ENCODE data around the gene ZBTB7C. TPM values are rescaled to one million over a fixed set of nuclear protein-coding genes. Genes with fewer than 3 reads are reported as not detected.

The ZBTB7C gene
- total and polyA plus RNA-seq, 9 of the 15 experiments (the other 6 are each of a cell fraction or from before 2014, with no cell fraction given), result not detected

GRCh38 chr18:48079885-48080284 is 329.3 kb downstream of the ZBTB7C start:
- H3K4me2 ChIP-seq (ENCODE audit: insufficient read depth, low read length), result no peak overlapping the region
- DNase-seq (ENCODE audit: extremely low read depth in 1 of 4, low spot score in 3 of 4) (no peak), FAIRE-seq (no peak), ATAC-seq (no peak)
- WGBS (ENCODE audit: insufficient coverage, low coverage, missing lambda C conversion rate), result 0% methylated on average over 5 of the region's 5 CpGs
- CTCF ChIA-PET (ENCODE audit: low intra/inter-chr PET ratio), result no interaction called here
- no peaks in the 10 kb centered on the region for H3K79me2 ChIP-seq (ENCODE audit: control insufficient read depth, insufficient read depth, low read length)
- no peaks in the 10 kb centered on the region for H3K9me3 ChIP-seq (replicated peaks; ENCODE audit: control insufficient read depth, insufficient read depth, low read depth, low read length)
- H3K9me1 ChIP-seq (ENCODE audit: control insufficient read depth, insufficient read depth, low read length), result no peaks in the 10 kb centered on the region
- no TSS peak for BruUV-seq (replicated peaks)
- H2AFZ ChIP-seq (ENCODE audit: low read depth, low read length), result no peak overlapping the region
- H4K20me1 ChIP-seq (replicated peaks; ENCODE audit: control insufficient read depth, insufficient read depth, low read length), result no peaks in the 10 kb centered on the region; the same call in 1 of the 2 replicates
- no peak overlapping the region for H3K9ac ChIP-seq (ENCODE audit: insufficient read depth in 1 of 2, low read depth in 2 of 2, low read length in 2 of 2)
- POLR2A ChIA-PET, result interaction anchor here (0.8 to 1.1 kb wide), 2 partner anchors 14 to 164 kb away, joined by 3 read pairs; no protein-coding TSS in a partner anchor
- in situ Hi-C loops (cut with MboI), result no loop called here
- intact Hi-C loops (cut with micrococcal nuclease), result no loop called here
- peaks cover 0 to 15% of the 10 kb centered on the region in 2 experiments; a peak in 3 of 5 replicates for H3K27me3 ChIP-seq (ENCODE audit: control insufficient read depth in 2 of 2, insufficient read depth in 2 of 2, low read length in 2 of 2)
- no peak overlapping the region for H3K4me3 ChIP-seq
- H3K4me1 ChIP-seq (replicated peaks in 1 of 2; ENCODE audit: control insufficient read depth in 2 of 2, insufficient read depth in 2 of 2, low read length in 2 of 2), result no peaks in the 10 kb centered on the region; a peak in 1 of 5 replicates
- no peak for TF ChIP-seq ZKSCAN1 (IDR thresholded peaks at IDR 0.05; ENCODE audit: low read depth, low read length)
- no peak for TF ChIP-seq ARHGAP35 (IDR thresholded peaks at IDR 0.05; ENCODE audit: partially characterized antibody)
- TF ChIP-seq MTF1 (CRISPR knock-in tag; IDR thresholded peaks at IDR 0.05; ENCODE audit: borderline replicate concordance), result no peak
- H3K36me3 ChIP-seq (ENCODE audit: control insufficient read depth, insufficient read depth, low read length), result no peaks in the 10 kb centered on the region
- H3K27ac ChIP-seq (ENCODE audit: extremely low read depth, low read depth, low read length), result no peak overlapping the region

GRCh38 chr18:48078448-48078847 is 330.7 kb downstream of the ZBTB7C start:
- BruUV-seq (replicated peaks), result no TSS peak
- intact Hi-C loops (cut with micrococcal nuclease) (no loop called here), in situ Hi-C loops (cut with MboI) (no loop called here)
- Histone ChIP-seq H3K9me1 (ENCODE audit: control insufficient read depth, insufficient read depth, low read length) (no peaks in the 10 kb centered on the region), H3K36me3 (ENCODE audit: control insufficient read depth, insufficient read depth, low read length) (no peaks in the 10 kb centered on the region), H3K4me1 (replicated peaks in 1 of 2; ENCODE audit: control insufficient read depth in 2 of 2, insufficient read depth in 2 of 2, low read length in 2 of 2) (no peaks in the 10 kb centered on the region; a peak in 1 of 5 replicates), H3K4me2 (ENCODE audit: insufficient read depth, low read length) (no peak overlapping the region), H4K20me1 (replicated peaks; ENCODE audit: control insufficient read depth, insufficient read depth, low read length) (no peaks in the 10 kb centered on the region; the same call in 1 of the 2 replicates), H3K4me3 (no peak overlapping the region), H3K27me3 (ENCODE audit: control insufficient read depth in 2 of 2, insufficient read depth in 2 of 2, low read length in 2 of 2) (peaks cover 0 to 21% of the 10 kb centered on the region in 2 experiments; a peak in 3 of 5 replicates), H3K27ac (ENCODE audit: extremely low read depth, low read depth, low read length) (no peak overlapping the region), H3K9me3 (replicated peaks; ENCODE audit: control insufficient read depth, insufficient read depth, low read depth, low read length) (no peaks in the 10 kb centered on the region), H3K79me2 (ENCODE audit: control insufficient read depth, insufficient read depth, low read length) (no peaks in the 10 kb centered on the region), H3K9ac (ENCODE audit: insufficient read depth in 1 of 2, low read depth in 2 of 2, low read length in 2 of 2) (no peak overlapping the region), H2AFZ (ENCODE audit: low read depth, low read length) (no peak overlapping the region)
- ChIA-PET POLR2A (no interaction called here), CTCF (ENCODE audit: low intra/inter-chr PET ratio) (no interaction called here)
- FAIRE-seq (no peak), DNase-seq (ENCODE audit: extremely low read depth in 1 of 4, low spot score in 3 of 4) (no peak), ATAC-seq (no peak)
- 0% methylated on average over 4 of the region's 4 CpGs for WGBS (ENCODE audit: insufficient coverage, low coverage, missing lambda C conversion rate)
- TF ChIP-seq EWSR1 (IDR thresholded peaks at IDR 0.05; ENCODE audit: borderline replicate concordance, low read depth, partially characterized antibody) (no peak), KDM4B (IDR thresholded peaks at IDR 0.05; ENCODE audit: borderline replicate concordance in 2 of 2, low read depth in 1 of 2) (no peak), RFX5 (IDR thresholded peaks at IDR 0.05; ENCODE audit: low read depth, low read length) (no peak), KLF13 (tag; IDR thresholded peaks at IDR 0.05; ENCODE audit: borderline replicate concordance, low read depth) (no peak), HOXB6 (CRISPR knock-in tag; IDR thresholded peaks at IDR 0.05; ENCODE audit: borderline replicate concordance) (no peak), RAD51 (IDR thresholded peaks at IDR 0.05; ENCODE audit: borderline replicate concordance, low read depth) (no peak), NFATC3 (IDR thresholded peaks at IDR 0.05) (no peak), TAF15 (IDR thresholded peaks at IDR 0.05; ENCODE audit: low read depth, low read length) (no peak), ZNF277 (CRISPR knock-in tag; IDR thresholded peaks at IDR 0.05; ENCODE audit: borderline replicate concordance) (no peak)
- TF ChIP-seq, protein P1, sequence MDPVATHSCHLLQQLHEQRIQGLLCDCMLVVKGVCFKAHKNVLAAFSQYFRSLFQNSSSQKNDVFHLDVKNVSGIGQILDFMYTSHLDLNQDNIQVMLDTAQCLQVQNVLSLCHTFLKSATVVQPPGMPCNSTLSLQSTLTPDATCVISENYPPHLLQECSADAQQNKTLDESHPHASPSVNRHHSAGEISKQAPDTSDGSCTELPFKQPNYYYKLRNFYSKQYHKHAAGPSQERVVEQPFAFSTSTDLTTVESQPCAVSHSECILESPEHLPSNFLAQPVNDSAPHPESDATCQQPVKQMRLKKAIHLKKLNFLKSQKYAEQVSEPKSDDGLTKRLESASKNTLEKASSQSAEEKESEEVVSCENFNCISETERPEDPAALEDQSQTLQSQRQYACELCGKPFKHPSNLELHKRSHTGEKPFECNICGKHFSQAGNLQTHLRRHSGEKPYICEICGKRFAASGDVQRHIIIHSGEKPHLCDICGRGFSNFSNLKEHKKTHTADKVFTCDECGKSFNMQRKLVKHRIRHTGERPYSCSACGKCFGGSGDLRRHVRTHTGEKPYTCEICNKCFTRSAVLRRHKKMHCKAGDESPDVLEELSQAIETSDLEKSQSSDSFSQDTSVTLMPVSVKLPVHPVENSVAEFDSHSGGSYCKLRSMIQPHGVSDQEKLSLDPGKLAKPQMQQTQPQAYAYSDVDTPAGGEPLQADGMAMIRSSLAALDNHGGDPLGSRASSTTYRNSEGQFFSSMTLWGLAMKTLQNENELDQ (CRISPR knock-in tag; IDR thresholded peaks at IDR 0.05; ENCODE audit: borderline replicate concordance), result no peak

All from K562 (cell line).